HG02970 (cell line): ENCODE measurements around the gene SCG5.

Source experiments
- ATAC-seq: cut with Tn5 transposase; IDR thresholded peaks from one replicate; pipeline ENCODE4 v1.9.1; 2021; ENCODE audit warnings: mild to moderate bottlenecking, moderate library complexity, moderate number of reproducible peaks; ENCODE audit not compliant: unreplicated experiment, low FRiP score

SCG5 gene

GRCh38 chr15:32690941-32691688 lies 49.6 kb downstream of the SCG5 start:
- ATAC-seq, result no peak

GRCh38 chr15:32691689-32692038 lies 50.2 kb downstream of the SCG5 start:
- no peak for ATAC-seq

GRCh38 chr15:32692286-32692685 lies 50.8 kb downstream of the SCG5 start:
- ATAC-seq, result no peak

GRCh38 chr15:32694222-32694983 lies 52.9 kb downstream of the SCG5 start:
- ATAC-seq, result no peak

- ATAC-seq, result no peak
Observed at GRCh38 chr15:32698773-32699390, 57.4 kb downstream of the SCG5 start.

GRCh38 chr15:32700501-32701150 lies 59.1 kb downstream of the SCG5 start:
- no peak for ATAC-seq

GRCh38 chr15:32701863-32702262 lies 60.4 kb downstream of the SCG5 start:
- ATAC-seq, result no peak

- no peak for ATAC-seq
Observed at GRCh38 chr15:32704395-32704981, 63.0 kb downstream of the SCG5 start.

- no peak for ATAC-seq
Observed at GRCh38 chr15:32705446-32705845, 63.9 kb downstream of the SCG5 start.

GRCh38 chr15:32706704-32707103 lies 65.2 kb downstream of the SCG5 start:
- no peak for ATAC-seq

- no peak for ATAC-seq
Observed at GRCh38 chr15:32707436-32707835, 65.9 kb downstream of the SCG5 start.

- ATAC-seq, result no peak
Observed at GRCh38 chr15:32709295-32710033, 68.0 kb downstream of the SCG5 start.

GRCh38 chr15:32715276-32715675 lies 73.8 kb downstream of the SCG5 start:
- no peak for ATAC-seq

GRCh38 chr15:32716216-32716914 lies 74.9 kb downstream of the SCG5 start:
- no peak for ATAC-seq

- ATAC-seq, result no peak
Observed at GRCh38 chr15:32716915-32717425, 75.5 kb downstream of the SCG5 start.

- no peak for ATAC-seq
Observed at GRCh38 chr15:32717426-32718226, 76.1 kb downstream of the SCG5 start, which contains the start of gene GREM1. TSS of gene GREM1 (plus strand) at chr15:32718004. CDS start at chr15:32730691, 12,687 bp downstream.

- no peak for ATAC-seq
Observed at GRCh38 chr15:32718227-32718820, 76.8 kb downstream of the SCG5 start.
